Measurements from ENCODE around the gene IPPK. TPM values are rescaled to one million over a fixed set of nuclear protein-coding genes. Genes with fewer than 3 reads are reported as not detected.

IPPK gene
- total and polyA plus RNA-seq, 2 of the 8 experiments (the other 6 are each of a cell fraction or from before 2014, with no cell fraction given) = 10.5 to 13.6 TPM

- Histone ChIP-seq H3K4me3 (ENCODE audit: extremely low read depth in 1 of 4, insufficient read depth in 2 of 4, low read depth in 3 of 4, low read length in 4 of 4) (no peak overlapping the region), H3K56ac (replicated peaks; ENCODE audit: insufficient read length, low read depth, low read length) (no peak overlapping the region), H2BK20ac (ENCODE audit: low read length) (no peak overlapping the region), H4K5ac (ENCODE audit: insufficient read length, low read depth, low read length) (no peak overlapping the region), H4K8ac (ENCODE audit: extremely low read depth, insufficient read depth, low read length) (no peak overlapping the region), H3K36me3 (ENCODE audit: control insufficient read depth in 2 of 4, insufficient read depth in 4 of 4, low read length in 3 of 4) (peaks cover 2 to 14% (median 9%) of the 10 kb centered on the region in 4 experiments; a peak in 5 of 8 replicates), H2BK5ac (ENCODE audit: low read depth, low read length) (no peak overlapping the region), H3K79me2 (ENCODE audit: control insufficient read depth in 1 of 2, insufficient read depth in 2 of 2, low read length in 2 of 2) (no peaks in the 10 kb centered on the region), H3K4me2 (ENCODE audit: insufficient read depth in 1 of 2, low read depth in 2 of 2, low read length in 2 of 2) (no peak overlapping the region), H3K27me3 (replicated peaks in 1 of 4; ENCODE audit: control insufficient read depth in 3 of 4, extremely low read depth in 1 of 4, insufficient read depth in 3 of 4, low read length in 3 of 4) (no peaks in the 10 kb centered on the region), H3K18ac (ENCODE audit: extremely low read depth, low read length) (no peak overlapping the region), H3K9me3 (ENCODE audit: insufficient read depth in 2 of 2, low read depth in 1 of 2, low read length in 1 of 2) (no peaks in the 10 kb centered on the region), H2BK120ac (replicated peaks; ENCODE audit: low read depth, low read length) (no peak overlapping the region), H3K23ac (ENCODE audit: insufficient read length) (no peak overlapping the region), H3K79me1 (ENCODE audit: low read depth, low read length) (peaks cover 4% of the 10 kb centered on the region; the same call in 1 of the 2 replicates), H3K9ac (replicated peaks in 1 of 4; ENCODE audit: extremely low read depth in 1 of 4, low read depth in 3 of 4, low read length in 3 of 4) (no peak overlapping the region), H4K91ac (replicated peaks; ENCODE audit: insufficient read length, low read length) (no peak overlapping the region), H3K23me2 (ENCODE audit: low read depth, low read length) (no peaks in the 10 kb centered on the region), H2AFZ (ENCODE audit: low read length) (no peak overlapping the region), H4K20me1 (replicated peaks in 1 of 2; ENCODE audit: control insufficient read depth in 1 of 2, insufficient read depth in 2 of 2, low read length in 2 of 2) (peaks cover 0 to 3% of the 10 kb centered on the region in 2 experiments), H3K14ac (ENCODE audit: insufficient read length) (no peak overlapping the region), H3K27ac (ENCODE audit: low read depth, low read length) (no peak overlapping the region), H3K4me1 (replicated peaks in 1 of 4; ENCODE audit: control insufficient read depth in 3 of 4, insufficient read depth in 4 of 4, low read length in 3 of 4) (no peaks in the 10 kb centered on the region), H2BK12ac (ENCODE audit: low read depth, low read length) (no peak overlapping the region), H2BK15ac (ENCODE audit: low read length) (no peak overlapping the region), H3K4ac (replicated peaks; ENCODE audit: insufficient read length, low read depth, low read length) (no peak overlapping the region), H2AK5ac (ENCODE audit: low read depth, low read length) (no peak overlapping the region)
- TF ChIP-seq CHD1 (IDR thresholded peaks at IDR 0.05; ENCODE audit: low read depth, low read length) (no peak), CBX5 (IDR thresholded peaks at IDR 0.05; ENCODE audit: low read depth, low read length) (no peak), CTCF (IDR thresholded peaks at IDR 0.05; ENCODE audit: control extremely low read depth in 1 of 3, insufficient read depth in 1 of 3, low read depth in 1 of 3, low read length in 3 of 3) (no peak), CREB1 (IDR thresholded peaks at IDR 0.05) (no peak), EGR1 (IDR thresholded peaks at IDR 0.05; ENCODE audit: borderline replicate concordance, low read depth, low read length) (no peak), SIRT6 (IDR thresholded peaks at IDR 0.05; ENCODE audit: low read length) (no peak), KDM4A (IDR thresholded peaks at IDR 0.05; ENCODE audit: low read depth, low read length, severe bottlenecking) (no peak), SP1 (IDR thresholded peaks at IDR 0.05; ENCODE audit: low read depth, low read length) (no peak)
- DNase-seq (ENCODE audit: low read depth in 1 of 2, low spot score in 2 of 2) = no peak
- no peak for FAIRE-seq
- ChIA-PET CTCF (ENCODE audit: partially characterized antibody) (no interaction called here), POLR2A (ENCODE audit: partially characterized antibody) (no interaction called here)
- 88% methylated on average over 7 of the region's 7 CpGs; no CpG with 5 or more reads in 1 of the 2 experiments for WGBS, 2 experiments (ENCODE audit: extremely low coverage in 1 of 2, insufficient coverage in 1 of 2, insufficient read length in 1 of 2, insufficient replicate concordance in 2 of 2, low coverage in 1 of 2, low lambda C conversion rate in 2 of 2, missing lambda C conversion rate in 1 of 2)
Observed at GRCh38 chr9:92642564-92642963, 27.4 kb downstream of the IPPK start.

All from H1 (cell line).